ENCODE measurements around the gene CD163. TPM values are rescaled to one million over a fixed set of nuclear protein-coding genes. Genes with fewer than 3 reads are reported as not detected.
A peak's percentile ranks its signal among the peaks of the same experiment; 100 is the strongest.

CD163 gene
- total RNA-seq, 1 donor from 2014 or later: not detected

DNA sequence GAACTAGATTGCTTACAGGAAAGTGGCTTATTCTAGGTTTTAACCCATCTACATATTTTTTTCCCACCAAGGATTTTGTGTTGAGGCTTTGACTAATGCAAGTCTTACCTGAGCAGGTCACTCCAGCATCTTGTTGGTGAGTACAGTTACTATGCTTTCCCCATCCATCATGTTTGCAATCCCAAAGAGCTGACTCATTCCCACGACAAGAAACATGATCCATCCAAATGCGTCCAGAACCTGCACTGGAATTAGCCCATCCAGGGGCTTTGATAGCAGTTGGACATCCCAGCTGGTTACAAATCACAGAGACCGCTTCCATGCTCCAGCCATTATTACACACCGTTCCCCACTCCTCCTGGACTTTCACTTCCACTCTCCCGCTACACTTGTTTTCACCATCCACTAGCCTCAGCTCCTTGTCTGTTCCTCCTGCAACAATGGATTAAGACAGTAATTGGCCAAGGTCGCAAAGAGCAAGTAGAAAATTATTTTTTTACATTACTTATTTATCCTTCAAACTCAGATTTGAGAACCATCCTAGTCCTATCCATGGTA, 2.5 kb downstream of the CD163 start:
- Mint-ChIP-seq H3K27me3 (ENCODE audit: insufficient read depth, low read depth) (peaks cover 3% of the 10 kb centered on the region), H3K4me3 (no peak overlapping the region), H3K9me3 (no peaks in the 10 kb centered on the region), H3K36me3 (no peaks in the 10 kb centered on the region), H3K4me1 (no peaks in the 10 kb centered on the region), H3K27ac (no peak overlapping the region)
- TF ChIP-seq CTCF (IDR thresholded peaks at IDR 0.05): no peak
- no peaks in the 10 kb centered on the region for H4K20me1 ChIP-seq (ENCODE audit: low read depth)
- H3K9me3 ChIP-seq (ENCODE audit: low read depth): no peaks in the 10 kb centered on the region
- peaks cover 2% of the 10 kb centered on the region for H3K4me1 ChIP-seq
- H3K4me3 ChIP-seq: no peak overlapping the region
- H2AFZ ChIP-seq (replicated peaks): peak overlapping the region; percentile 30
- H3F3A ChIP-seq (ENCODE audit: low read depth): no peaks in the 10 kb centered on the region
- no peak overlapping the region for H3K4me2 ChIP-seq
- H3K27ac ChIP-seq: no peak overlapping the region
- H3K36me3 ChIP-seq: no peaks in the 10 kb centered on the region
- no peaks in the 10 kb centered on the region for H3K27me3 ChIP-seq
- no peak overlapping the region for H3K9ac ChIP-seq
- no peak for DNase-seq (ENCODE audit: low spot score)
- H3K79me2 ChIP-seq (ENCODE audit: low read depth): no peaks in the 10 kb centered on the region

DNA sequence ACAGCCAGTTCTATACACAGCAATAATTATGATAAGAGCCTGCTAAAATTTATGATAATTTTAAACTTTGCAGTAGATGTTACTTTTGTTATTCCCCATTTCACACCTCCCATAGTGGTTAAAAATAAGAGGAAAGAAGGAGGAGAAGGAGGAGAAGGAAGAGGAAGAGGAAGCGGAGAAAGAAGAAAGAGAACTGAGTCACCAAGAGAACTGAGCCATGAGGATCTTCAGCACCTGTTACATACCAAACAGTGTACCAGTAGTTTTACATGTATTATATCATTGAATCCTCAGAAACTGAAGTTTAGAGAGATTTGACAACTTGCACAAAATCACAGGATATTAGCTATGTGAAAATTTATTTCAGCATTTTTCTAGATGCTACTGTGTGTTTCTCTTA, 3.9 kb downstream of the CD163 start:
- no peaks in the 10 kb centered on the region for H3K27me3 ChIP-seq
- H3K9ac ChIP-seq: no peak overlapping the region
- no peaks in the 10 kb centered on the region for H3K36me3 ChIP-seq
- H3F3A ChIP-seq (ENCODE audit: low read depth): no peaks in the 10 kb centered on the region
- H3K79me2 ChIP-seq (ENCODE audit: low read depth): no peaks in the 10 kb centered on the region
- no peak overlapping the region for H2AFZ ChIP-seq (replicated peaks)
- no peaks in the 10 kb centered on the region for H3K9me3 Mint-ChIP-seq
- no peak for DNase-seq (ENCODE audit: low spot score)
- H3K36me3 Mint-ChIP-seq: no peaks in the 10 kb centered on the region
- H3K27ac ChIP-seq: no peak overlapping the region
- peaks cover 2% of the 10 kb centered on the region for H3K4me1 ChIP-seq
- H3K9me3 ChIP-seq (ENCODE audit: low read depth): no peaks in the 10 kb centered on the region
- H3K4me2 ChIP-seq: no peak overlapping the region
- H3K4me1 Mint-ChIP-seq: no peaks in the 10 kb centered on the region
- no peak overlapping the region for H3K4me3 ChIP-seq
- H3K4me3 Mint-ChIP-seq: no peak overlapping the region
- peaks cover 3% of the 10 kb centered on the region for H3K27me3 Mint-ChIP-seq (ENCODE audit: insufficient read depth, low read depth)
- no peak overlapping the region for H3K27ac Mint-ChIP-seq
- TF ChIP-seq EZH2 (IDR thresholded peaks at IDR 0.05): no peak
- TF ChIP-seq EZH2phosphoT487 (IDR thresholded peaks at IDR 0.05): no peak
- no peak for TF ChIP-seq CTCF (IDR thresholded peaks at IDR 0.05)
- no peaks in the 10 kb centered on the region for H4K20me1 ChIP-seq (ENCODE audit: low read depth)

DNA sequence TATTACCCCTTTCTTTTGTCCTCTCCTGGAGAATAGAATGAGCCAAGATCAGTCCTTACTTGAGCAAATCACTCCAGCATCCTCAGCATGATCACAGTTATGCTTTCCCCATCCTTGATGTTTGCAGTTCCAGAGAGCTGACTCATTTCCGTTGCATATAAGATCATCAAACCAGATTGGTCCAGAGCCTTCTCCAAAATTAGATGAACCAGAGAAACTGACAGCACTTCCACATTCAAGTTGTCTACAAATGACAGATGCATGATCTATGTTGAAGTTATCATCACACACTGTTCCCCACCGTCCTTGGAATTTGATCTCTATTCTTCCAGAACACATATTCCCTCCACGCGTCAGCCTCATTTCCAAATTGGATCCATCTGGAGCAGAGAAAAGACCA, 4.8 kb downstream of the CD163 start:
- Mint-ChIP-seq H3K4me1 (no peaks in the 10 kb centered on the region), H3K4me3 (no peak overlapping the region), H3K27ac (no peak overlapping the region), H3K36me3 (no peaks in the 10 kb centered on the region), H3K27me3 (ENCODE audit: insufficient read depth, low read depth) (peaks cover 3% of the 10 kb centered on the region), H3K9me3 (no peaks in the 10 kb centered on the region)
- Histone ChIP-seq H3K27me3 (no peaks in the 10 kb centered on the region), H3K9me3 (ENCODE audit: low read depth) (no peaks in the 10 kb centered on the region), H3F3A (ENCODE audit: low read depth) (no peaks in the 10 kb centered on the region), H3K36me3 (no peaks in the 10 kb centered on the region), H3K79me2 (ENCODE audit: low read depth) (no peaks in the 10 kb centered on the region), H3K4me3 (no peak overlapping the region), H3K4me2 (no peak overlapping the region), H3K9ac (no peak overlapping the region), H4K20me1 (ENCODE audit: low read depth) (no peaks in the 10 kb centered on the region), H3K4me1 (peaks cover 2% of the 10 kb centered on the region), H3K27ac (no peak overlapping the region), H2AFZ (replicated peaks) (no peak overlapping the region)
- no peak for DNase-seq (ENCODE audit: low spot score)
- TF ChIP-seq CTCF (IDR thresholded peaks at IDR 0.05) (no peak), EZH2 (IDR thresholded peaks at IDR 0.05) (no peak), EZH2phosphoT487 (IDR thresholded peaks at IDR 0.05) (no peak)
